ENCODE data around the gene TMEM184C. TPM values are rescaled to one million over a fixed set of nuclear protein-coding genes. Genes with fewer than 3 reads are reported as not detected.

Gene TMEM184C
- total RNA-seq, 4 donors from 2014 or later: 15.6 to 30.9 (median 20.7) TPM

DNA sequence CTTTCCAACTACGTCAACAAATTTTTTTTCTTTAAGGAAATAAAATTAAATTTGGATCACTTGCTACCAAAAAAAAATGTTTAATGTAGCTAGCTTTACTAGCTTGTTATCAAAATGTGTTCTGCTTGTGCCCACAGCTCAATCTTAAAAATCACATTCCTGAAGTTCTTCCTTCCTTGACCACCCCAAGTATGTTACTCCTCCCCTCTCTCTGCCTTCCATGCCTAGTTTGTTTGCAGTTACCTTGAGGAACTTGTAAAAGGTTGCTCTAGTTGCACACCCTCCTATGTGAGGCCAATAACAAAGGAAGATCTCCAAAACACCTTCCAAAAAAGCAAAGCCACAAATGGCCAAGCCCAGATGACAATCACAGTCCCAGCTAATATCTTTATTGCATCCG is 19.6 kb upstream of the TMEM184C start:
- H3K4me1 ChIP-seq: no peaks in the 10 kb centered on the region
- H3K4me3 ChIP-seq: no peak overlapping the region
- H3K9me3 ChIP-seq: no peaks in the 10 kb centered on the region
- TF ChIP-seq, protein P1, sequence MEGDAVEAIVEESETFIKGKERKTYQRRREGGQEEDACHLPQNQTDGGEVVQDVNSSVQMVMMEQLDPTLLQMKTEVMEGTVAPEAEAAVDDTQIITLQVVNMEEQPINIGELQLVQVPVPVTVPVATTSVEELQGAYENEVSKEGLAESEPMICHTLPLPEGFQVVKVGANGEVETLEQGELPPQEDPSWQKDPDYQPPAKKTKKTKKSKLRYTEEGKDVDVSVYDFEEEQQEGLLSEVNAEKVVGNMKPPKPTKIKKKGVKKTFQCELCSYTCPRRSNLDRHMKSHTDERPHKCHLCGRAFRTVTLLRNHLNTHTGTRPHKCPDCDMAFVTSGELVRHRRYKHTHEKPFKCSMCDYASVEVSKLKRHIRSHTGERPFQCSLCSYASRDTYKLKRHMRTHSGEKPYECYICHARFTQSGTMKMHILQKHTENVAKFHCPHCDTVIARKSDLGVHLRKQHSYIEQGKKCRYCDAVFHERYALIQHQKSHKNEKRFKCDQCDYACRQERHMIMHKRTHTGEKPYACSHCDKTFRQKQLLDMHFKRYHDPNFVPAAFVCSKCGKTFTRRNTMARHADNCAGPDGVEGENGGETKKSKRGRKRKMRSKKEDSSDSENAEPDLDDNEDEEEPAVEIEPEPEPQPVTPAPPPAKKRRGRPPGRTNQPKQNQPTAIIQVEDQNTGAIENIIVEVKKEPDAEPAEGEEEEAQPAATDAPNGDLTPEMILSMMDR (IDR thresholded peaks at IDR 0.05 in 4 of 5, conservative IDR thresholded peaks at IDR 0.05 in 1 of 5): no peak
- no peak for TF ChIP-seq POLR2A (IDR thresholded peaks at IDR 0.05)
- ATAC-seq (no peak), DNase-seq (no peak)
- in situ Hi-C loops (cut with MboI; ENCODE audit: low sequenced_read_pairs in 4 of 4) (loop anchor here in 3 of 4 donors (25.0 kb wide), 3 partner anchors 435 to 585 kb away; no protein-coding TSS in a partner anchor), intact Hi-C loops (cut with DNase I; ENCODE audit: low total_unique reads) (loop anchor here (10.0 kb wide), 2 partner anchors 433 to 483 kb away; no protein-coding TSS in a partner anchor)
- no peak overlapping the region for H3K27ac ChIP-seq
- no peaks in the 10 kb centered on the region for H3K36me3 ChIP-seq
- no peaks in the 10 kb centered on the region for H3K27me3 ChIP-seq

DNA sequence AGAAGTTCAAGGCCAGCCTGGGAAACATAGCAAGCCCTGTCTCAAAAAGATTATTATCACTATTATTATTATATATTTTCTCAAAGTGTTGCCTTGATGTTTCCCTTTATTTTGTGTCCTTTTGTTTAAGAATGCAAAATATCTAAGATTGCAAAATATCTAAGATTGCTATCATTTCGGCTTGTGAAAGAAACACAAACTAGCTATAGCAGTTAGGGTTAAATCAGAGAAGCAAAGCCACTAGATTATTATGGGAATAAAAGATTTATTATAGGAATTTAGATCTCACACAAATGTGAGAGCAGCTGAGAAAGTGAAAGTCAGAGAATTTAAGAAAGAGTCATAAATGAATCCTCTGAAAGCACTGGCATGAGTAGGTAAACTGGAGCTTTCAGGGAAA is 18.0 kb upstream of the TMEM184C start:
- no peaks in the 10 kb centered on the region for H3K9me3 ChIP-seq
- in situ Hi-C loops (cut with MboI; ENCODE audit: low sequenced_read_pairs in 4 of 4): loop anchor here in 3 of 4 donors (25.0 kb wide), 3 partner anchors 437 to 587 kb away; no protein-coding TSS in a partner anchor
- TF ChIP-seq, protein P1 (IDR thresholded peaks at IDR 0.05 in 4 of 5, conservative IDR thresholded peaks at IDR 0.05 in 1 of 5): no peak
- TF ChIP-seq POLR2A (IDR thresholded peaks at IDR 0.05): no peak
- no peak overlapping the region for H3K4me3 ChIP-seq
- H3K27me3 ChIP-seq: no peaks in the 10 kb centered on the region
- intact Hi-C loops (cut with DNase I; ENCODE audit: low total_unique reads): loop anchor here (10.0 kb wide), 2 partner anchors 434 to 484 kb away; no protein-coding TSS in a partner anchor
- no peak overlapping the region for H3K27ac ChIP-seq
- H3K36me3 ChIP-seq: no peaks in the 10 kb centered on the region
- H3K4me1 ChIP-seq: no peaks in the 10 kb centered on the region
- ATAC-seq (no peak), DNase-seq (no peak)

DNA sequence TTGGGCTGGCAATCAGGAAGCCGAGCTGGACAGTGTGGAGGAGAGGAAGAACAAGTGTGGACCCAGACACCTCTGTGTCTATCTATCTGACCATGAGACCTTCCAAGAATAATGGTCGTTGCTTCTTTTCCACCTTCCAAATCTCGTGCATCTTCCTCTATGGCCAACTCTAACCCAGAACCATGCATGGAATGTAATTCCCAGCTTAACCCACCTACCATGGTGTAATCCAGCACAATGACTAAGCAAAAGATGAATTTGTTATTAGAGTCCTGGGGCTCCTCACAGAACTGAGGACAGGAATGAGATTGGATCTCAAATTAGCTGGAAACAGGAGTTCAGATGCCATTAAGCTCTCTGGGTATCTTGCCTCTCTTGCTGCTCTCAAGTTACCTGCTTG is 17.4 kb upstream of the TMEM184C start:
- Histone ChIP-seq H3K27me3 (no peaks in the 10 kb centered on the region), H3K4me1 (no peaks in the 10 kb centered on the region), H3K4me3 (no peak overlapping the region), H3K27ac (no peak overlapping the region), H3K36me3 (no peaks in the 10 kb centered on the region), H3K9me3 (no peaks in the 10 kb centered on the region)
- intact Hi-C loops (cut with DNase I; ENCODE audit: low total_unique reads) (loop anchor here (10.0 kb wide), 2 partner anchors 435 to 485 kb away; no protein-coding TSS in a partner anchor), in situ Hi-C loops (cut with MboI; ENCODE audit: low sequenced_read_pairs in 4 of 4) (loop anchor here in 3 of 4 donors (25.0 kb wide), 3 partner anchors 437 to 587 kb away; no protein-coding TSS in a partner anchor)
- DNase-seq (no peak), ATAC-seq (no peak)
- TF ChIP-seq, protein P1 (IDR thresholded peaks at IDR 0.05 in 4 of 5, conservative IDR thresholded peaks at IDR 0.05 in 1 of 5): no peak
- no peak for TF ChIP-seq POLR2A (IDR thresholded peaks at IDR 0.05)

DNA sequence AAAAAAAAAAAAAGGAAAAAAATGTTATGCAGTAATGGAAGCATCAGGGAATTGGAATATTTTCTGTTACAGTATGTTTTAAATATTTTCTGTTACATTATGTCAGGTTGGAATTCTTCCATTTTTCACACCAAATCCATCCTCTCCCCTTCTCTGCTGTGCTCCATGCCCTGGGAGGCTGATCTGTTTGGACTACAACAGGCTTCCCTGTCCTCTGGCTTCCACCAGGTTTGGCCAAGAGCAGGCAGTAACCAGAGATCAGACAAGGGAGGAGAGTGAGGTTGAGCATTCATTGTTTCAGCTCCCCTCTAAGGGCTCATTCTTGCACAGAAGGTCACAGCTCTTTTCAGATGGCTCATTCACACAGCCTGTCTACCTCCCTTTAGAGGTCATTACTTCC is 11.7 kb upstream of the TMEM184C start:
- ATAC-seq: no peak
- no peaks in the 10 kb centered on the region for H3K27me3 ChIP-seq
- TF ChIP-seq, protein P1 (IDR thresholded peaks at IDR 0.05 in 4 of 5, conservative IDR thresholded peaks at IDR 0.05 in 1 of 5): no peak
- no peak for TF ChIP-seq POLR2A (IDR thresholded peaks at IDR 0.05)
- intact Hi-C loops (cut with DNase I; ENCODE audit: low total_unique reads): no loop called here
- no peak overlapping the region for H3K27ac ChIP-seq
- no peaks in the 10 kb centered on the region for H3K9me3 ChIP-seq
- in situ Hi-C loops (cut with MboI; ENCODE audit: low sequenced_read_pairs in 4 of 4): no loop called here
- H3K4me3 ChIP-seq: no peak overlapping the region
- H3K36me3 ChIP-seq: no peaks in the 10 kb centered on the region
- DNase-seq: no peak
- no peaks in the 10 kb centered on the region for H3K4me1 ChIP-seq

DNA sequence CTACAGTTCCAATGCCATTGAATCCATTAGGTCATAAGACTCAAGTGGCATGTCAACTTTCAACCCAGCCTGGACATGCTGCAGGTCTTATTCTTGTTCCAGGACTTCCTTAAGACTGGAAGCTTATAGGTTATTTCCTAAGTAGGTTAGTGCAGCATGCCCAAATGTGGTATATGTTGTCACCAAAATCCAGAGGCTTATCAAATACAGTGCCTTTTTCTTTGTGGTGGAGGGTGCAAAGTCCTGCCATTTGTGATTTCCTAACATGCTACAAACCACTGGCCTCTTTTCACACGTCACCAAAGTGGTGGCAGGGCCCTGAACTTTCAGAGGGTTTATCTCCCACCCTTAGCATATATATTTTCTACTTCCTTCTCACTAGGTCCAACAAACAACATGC is 9.7 kb upstream of the TMEM184C start:
- intact Hi-C loops (cut with DNase I; ENCODE audit: low total_unique reads): no loop called here
- in situ Hi-C loops (cut with MboI; ENCODE audit: low sequenced_read_pairs in 4 of 4): no loop called here
- no peaks in the 10 kb centered on the region for H3K36me3 ChIP-seq
- no peaks in the 10 kb centered on the region for H3K9me3 ChIP-seq
- H3K4me3 ChIP-seq: no peak overlapping the region
- H3K4me1 ChIP-seq: no peaks in the 10 kb centered on the region
- no peaks in the 10 kb centered on the region for H3K27me3 ChIP-seq
- H3K27ac ChIP-seq: no peak overlapping the region
- ATAC-seq (no peak), DNase-seq (no peak)
- TF ChIP-seq, protein P1 (IDR thresholded peaks at IDR 0.05 in 4 of 5, conservative IDR thresholded peaks at IDR 0.05 in 1 of 5): no peak
- TF ChIP-seq POLR2A (IDR thresholded peaks at IDR 0.05): no peak

Measured in gastrocnemius medialis (tissue), 4 donors.